ENCODE data around the gene SUSD6.
"Not testable (repeated sequence)": the region's sequence is repeated elsewhere in the genome, so short reads cannot be mapped to it uniquely, and the experiment has no call there.

SUSD6 gene

DNA sequence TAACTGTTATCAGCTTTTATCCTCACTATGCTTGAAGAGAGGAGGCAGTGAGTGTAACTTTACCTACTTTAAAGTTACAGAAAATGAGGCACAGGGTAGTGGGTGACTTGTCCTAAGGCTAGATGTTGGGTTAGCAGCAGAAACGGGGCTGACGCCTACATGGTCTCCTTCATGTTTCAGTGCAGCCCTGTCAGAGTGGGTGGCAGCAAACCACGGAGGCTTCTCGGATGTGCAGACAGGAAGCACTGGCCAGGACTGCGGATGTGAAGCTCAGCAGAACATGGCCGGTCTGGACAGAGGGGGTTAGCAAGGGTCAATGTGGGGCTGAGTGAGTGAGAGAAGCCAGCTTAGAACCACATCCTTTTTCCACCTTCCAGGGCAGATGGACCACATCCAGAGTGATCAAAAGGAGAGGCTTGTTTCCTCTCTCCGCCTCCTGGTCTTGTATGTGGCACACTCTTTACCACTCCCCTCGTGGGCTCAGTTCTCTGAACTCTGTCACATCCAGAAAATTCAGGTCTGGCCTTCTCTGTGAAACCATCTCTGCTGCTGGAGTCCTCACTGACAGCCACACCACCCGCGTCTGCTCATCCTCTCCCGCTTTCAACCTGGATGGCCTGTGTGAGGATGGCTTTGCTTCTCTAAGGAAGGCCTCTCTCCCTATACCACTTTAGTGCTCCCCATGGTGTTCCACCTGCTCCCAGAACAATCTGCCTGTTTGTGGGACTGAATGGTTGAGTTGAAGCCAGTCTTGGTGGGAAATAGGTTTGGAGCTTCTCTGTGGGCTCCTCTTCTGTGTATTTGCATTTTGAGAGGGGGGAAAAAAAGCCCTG lies 14.1 kb downstream of the SUSD6 start:
- DNase-seq: no peak

DNA sequence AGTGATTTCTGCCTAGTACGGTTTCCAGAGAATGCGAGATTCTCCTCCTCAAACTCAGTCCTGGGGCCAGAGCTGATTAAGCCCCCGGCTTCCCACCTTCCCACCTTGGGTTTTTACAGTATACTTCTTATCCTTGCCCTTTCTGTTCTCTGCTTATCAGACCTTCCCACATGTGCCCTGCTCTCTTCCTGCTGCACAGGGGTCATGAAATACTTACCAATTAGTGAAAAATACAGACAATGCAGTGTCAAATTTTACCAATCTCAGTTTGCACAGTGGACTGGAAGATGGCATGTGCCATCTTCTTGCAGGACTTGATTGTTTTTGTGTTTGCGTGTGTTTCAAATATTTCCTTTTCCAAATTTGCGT lies 14.7 kb downstream of the SUSD6 start:
- no peak for DNase-seq

GRCh38 chr14:69629225-69630127 lies 18.1 kb downstream of the SUSD6 start:
- DNase-seq: no peak

DNA sequence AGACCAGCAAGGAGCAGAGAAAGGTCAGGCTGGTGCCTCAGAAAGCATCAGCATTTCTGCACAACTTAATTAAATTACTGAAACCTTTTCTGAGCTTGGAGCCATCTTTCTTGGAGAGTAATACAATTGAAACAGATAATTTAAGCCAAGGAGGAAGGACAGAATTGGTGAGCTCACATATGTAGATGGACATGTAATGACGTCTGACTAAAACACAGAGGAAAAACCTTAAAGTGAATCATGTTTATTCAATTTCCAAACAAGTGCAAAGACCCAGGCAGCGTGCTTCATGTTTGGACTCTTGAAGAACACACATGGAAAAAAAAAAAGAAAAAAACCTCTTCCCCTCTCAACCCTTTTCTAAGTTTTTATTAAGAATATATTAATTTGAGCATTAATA lies 19.0 kb downstream of the SUSD6 start:
- no peak for DNase-seq

DNA sequence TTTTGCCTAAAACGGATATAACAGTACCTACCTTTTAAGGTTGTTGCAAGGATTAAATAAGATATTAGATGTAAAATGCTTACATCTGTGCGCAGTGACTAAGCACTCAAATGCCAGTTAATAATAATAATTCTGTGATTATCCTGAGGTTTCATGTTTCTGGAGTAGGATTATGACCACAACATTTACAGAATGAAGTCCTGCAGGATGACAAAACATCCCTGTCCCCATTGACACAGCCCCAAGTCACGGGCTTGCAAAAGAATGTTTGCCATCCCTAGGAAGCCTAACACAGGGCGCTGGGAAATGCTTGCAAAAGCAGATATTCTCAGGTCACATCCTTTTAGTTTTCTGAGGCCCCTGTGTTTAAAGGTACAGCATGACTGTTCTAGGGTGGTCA lies 20.1 kb downstream of the SUSD6 start:
- DNase-seq: no peak

DNA sequence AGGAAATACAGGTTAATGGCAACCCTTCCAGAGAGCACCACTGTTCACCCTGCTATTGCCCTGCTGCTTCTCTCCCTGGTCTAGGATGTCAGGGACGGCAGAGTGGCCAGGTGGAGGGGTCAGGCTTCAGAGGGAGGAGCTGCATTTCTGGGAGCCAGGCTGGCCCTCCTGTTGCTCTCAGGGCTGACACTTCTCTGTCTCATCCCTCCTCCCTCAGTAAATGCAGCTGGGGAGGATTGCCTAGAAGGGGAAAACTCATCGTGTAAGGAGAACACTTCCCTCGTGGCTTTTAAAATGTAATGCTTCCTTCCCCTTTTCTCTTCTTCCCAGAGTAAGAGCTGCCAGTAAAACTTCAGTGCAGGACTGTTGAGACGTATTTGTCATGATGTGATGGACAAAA lies 20.8 kb downstream of the SUSD6 start:
- no peak for DNase-seq

DNA sequence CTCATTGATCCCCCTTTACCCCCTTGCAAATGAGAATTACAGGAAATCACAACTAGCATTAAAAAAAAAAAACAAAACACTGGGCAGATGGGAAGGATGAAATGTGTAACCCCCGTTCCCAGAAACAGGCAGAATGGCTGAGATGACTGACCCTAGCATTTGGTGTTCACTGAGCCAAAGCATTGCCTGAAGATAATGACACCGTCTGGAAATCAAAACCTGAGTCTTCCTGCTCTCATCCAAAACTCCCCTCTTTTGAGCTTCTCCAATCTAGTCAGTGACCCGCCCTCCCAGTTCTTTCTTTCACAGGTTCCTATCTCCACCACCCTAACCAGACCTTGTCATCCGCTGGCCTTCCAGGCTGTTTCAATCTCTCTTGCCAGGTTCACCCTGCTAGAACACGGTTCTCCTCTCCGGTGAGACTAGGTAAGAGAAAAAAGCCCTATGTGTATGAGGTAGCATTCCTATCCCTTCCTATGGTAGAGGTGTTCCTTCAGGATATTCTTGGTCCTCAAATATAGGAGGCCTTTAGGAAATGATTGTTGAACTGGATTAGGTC lies 21.3 kb downstream of the SUSD6 start:
- no peak for DNase-seq

DNA sequence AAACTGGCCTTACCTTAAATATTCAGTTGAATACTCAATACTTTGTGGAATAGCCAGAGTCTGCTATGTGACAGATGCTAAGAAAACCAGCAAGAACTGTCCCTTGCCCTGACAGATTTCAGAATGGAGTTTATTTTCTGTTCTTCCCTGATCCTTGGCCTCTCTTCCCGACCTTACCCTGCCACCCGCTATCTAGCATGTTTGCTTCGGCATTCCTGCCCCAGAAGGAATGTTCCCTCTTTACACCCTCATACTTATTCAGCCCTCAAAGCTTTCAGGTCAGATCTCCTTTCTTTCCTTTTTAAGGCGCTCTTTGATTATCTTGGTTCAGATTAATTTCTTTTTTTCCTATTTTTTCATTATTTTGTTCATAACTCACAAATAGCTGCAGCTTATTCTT lies 21.8 kb downstream of the SUSD6 start:
- DNase-seq: no peak

DNA sequence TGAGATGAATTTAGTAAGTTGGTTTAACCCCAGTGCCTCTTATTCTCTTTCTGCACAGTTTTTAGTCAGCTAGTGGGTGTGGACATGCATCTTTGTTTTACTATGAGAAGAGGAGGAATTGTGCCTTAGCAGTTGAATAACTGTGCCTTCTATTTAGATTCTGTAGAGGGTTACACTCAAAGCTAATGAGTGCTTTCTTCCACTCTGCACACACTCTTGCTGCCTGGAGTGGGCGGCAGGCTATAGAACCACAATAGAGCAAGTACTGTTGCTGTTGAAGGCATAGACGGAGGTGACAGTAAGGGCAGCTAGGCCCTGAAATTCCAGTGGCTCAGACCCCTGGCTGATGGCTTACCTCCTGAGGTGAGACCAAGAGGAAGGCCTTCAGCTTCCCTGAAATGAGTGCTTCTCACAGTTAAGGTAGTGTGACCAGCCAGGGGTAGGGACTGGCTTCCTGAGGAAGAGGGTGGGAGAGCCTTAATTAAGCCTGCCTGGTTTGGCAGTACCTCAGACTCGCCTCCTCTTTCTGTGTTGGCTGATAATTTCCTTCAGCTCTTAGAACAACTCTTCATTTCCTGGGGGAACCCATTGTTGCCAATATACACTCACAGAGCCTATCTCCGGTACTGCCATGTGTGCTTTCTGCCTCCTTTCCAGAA lies 24.7 kb downstream of the SUSD6 start:
- DNase-seq: no peak

GRCh38 chr14:69636718-69637480 lies 25.5 kb downstream of the SUSD6 start:
- no peak for DNase-seq

GRCh38 chr14:69637503-69638031 lies 26.2 kb downstream of the SUSD6 start:
- no peak for DNase-seq

- DNase-seq: no peak
These were observed 29.5 kb downstream of the SUSD6 start for GRCh38 chr14:69640931-69641330.

- not testable (repeated sequence) for DNase-seq
These were observed 30.9 kb downstream of the SUSD6 start for GRCh38 chr14:69642212-69642793.

- no peak for DNase-seq
These were observed 32.2 kb downstream of the SUSD6 start for GRCh38 chr14:69643430-69644200.

GRCh38 chr14:69644814-69645213 lies 33.4 kb downstream of the SUSD6 start:
- no peak for DNase-seq

GRCh38 chr14:69647213-69647612 lies 35.8 kb downstream of the SUSD6 start:
- DNase-seq: no peak

GRCh38 chr14:69647642-69648041 lies 36.2 kb downstream of the SUSD6 start:
- DNase-seq: not testable (repeated sequence)

- no peak for DNase-seq
These were observed 37.4 kb downstream of the SUSD6 start for GRCh38 chr14:69648480-69649451.

DNA sequence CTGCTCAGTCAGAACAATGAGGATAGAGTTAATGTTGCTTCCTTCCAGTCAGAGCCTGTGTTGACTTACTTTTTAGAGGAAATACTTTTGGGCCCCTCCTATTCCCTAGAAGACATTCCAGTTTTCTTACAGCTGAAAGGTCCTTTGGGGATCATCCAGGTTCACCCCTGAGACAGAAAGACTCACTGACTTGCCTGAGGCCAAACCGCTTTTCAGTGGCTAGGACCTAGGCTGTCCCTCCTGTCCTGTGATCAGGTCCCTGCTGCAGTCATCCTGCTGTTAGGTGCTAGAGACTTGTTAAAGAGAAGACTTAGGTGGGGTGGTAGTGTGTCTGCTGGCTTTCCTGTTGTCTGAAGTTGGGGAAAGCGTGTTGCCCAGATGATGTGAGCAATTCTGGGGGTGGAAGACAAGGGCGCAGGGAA lies 39.6 kb downstream of the SUSD6 start:
- no peak for DNase-seq

DNA sequence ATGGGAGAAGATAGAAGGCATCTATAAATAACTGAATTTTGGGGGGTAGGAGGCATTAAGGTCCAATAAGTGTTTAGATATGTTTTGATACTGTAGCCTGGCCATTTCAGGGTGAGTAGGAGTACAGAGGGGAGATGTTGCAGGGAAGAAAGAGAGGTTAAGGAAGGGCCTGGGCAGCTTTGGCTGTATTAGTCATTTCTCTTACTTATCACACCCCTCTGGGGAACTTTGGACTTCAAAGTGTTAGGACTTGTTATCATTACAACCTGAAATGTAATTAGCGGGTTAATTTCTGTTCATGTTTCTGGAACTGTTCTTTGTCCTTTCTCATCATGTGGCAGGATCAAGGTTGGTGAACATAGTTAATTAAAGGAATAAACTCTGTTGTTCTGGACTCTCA lies 40.3 kb downstream of the SUSD6 start:
- no peak for DNase-seq

All from NCI-H2227 treated with DMSO at 0.1 percent for 48 hours (cell line).